Fibroblast of lung (primary cell): ENCODE measurements around the gene BCAR3.

Source experiments
- CTCF ChIP-seq, 2 donors: IDR thresholded peaks in 1 of 2; conservative IDR thresholded peaks in 1 of 2; 1 replicate in 1 of 2; 2 replicates in 1 of 2; pipeline ENCODE4 v1.5.1; 2011 to 2012; ENCODE audit warnings: low read length in 2 of 2, control low read depth in 1 of 2, inconsistent platforms in 1 of 2, low read depth in 1 of 2, mild to moderate bottlenecking in 1 of 2
- EZH2 ChIP-seq: IDR thresholded peaks from 2 replicates; pipeline ENCODE4 v1.5.1; 2012; ENCODE audit warnings: low read length, control low read depth, mild to moderate bottlenecking; ENCODE audit errors: missing control alignments

DNA sequence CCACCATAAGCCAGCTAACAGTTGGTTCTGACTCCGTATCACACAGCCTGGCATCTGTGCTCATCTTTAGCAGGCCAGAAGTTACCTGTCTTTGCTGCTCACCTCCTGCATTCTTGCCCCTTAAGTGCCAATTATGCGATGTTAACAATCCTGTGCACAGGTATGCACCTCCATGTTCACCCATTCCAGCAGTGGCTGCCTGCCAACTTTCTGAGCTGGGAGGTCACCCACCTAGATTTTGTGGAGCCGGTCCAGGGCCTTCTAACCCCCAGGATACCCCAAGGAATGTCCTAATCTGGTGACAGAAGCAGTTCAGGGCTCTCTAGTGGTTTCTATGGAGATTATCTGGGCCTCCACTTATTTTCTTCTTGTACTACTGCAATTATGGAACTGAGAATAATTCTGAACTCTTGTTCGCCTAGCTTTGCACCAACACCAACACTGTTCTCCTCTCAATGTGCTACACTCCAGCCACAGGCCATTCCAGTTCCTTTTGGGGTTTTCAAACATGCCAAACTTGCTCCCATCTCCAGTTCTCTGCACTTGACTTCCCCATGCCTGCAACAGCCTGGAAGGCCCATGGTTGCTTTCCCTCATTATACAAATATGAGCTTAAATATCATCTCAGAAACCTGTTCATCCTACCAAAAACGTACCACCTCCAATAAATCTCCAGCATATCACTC lies 9.0 kb downstream of the BCAR3 start:
- TF ChIP-seq CTCF (conservative IDR thresholded peaks at IDR 0.05 in 1 of 2, IDR thresholded peaks at IDR 0.05 in 1 of 2; ENCODE audit: low read depth in 1 of 2, low read length in 2 of 2) = no peak
- no peak for TF ChIP-seq EZH2
